GM18867 (cell line): ENCODE results near the gene NANOS3.
"Not testable (repeated sequence)": the region's sequence is repeated elsewhere in the genome, so short reads cannot be mapped to it uniquely, and the experiment has no call there.

Experiments
- ATAC-seq: cut with Tn5 transposase; IDR thresholded peaks from one replicate; pipeline ENCODE4 v1.9.1; 2021; ENCODE audit warnings: mild to moderate bottlenecking, moderate library complexity; ENCODE audit not compliant: unreplicated experiment

Gene NANOS3

DNA sequence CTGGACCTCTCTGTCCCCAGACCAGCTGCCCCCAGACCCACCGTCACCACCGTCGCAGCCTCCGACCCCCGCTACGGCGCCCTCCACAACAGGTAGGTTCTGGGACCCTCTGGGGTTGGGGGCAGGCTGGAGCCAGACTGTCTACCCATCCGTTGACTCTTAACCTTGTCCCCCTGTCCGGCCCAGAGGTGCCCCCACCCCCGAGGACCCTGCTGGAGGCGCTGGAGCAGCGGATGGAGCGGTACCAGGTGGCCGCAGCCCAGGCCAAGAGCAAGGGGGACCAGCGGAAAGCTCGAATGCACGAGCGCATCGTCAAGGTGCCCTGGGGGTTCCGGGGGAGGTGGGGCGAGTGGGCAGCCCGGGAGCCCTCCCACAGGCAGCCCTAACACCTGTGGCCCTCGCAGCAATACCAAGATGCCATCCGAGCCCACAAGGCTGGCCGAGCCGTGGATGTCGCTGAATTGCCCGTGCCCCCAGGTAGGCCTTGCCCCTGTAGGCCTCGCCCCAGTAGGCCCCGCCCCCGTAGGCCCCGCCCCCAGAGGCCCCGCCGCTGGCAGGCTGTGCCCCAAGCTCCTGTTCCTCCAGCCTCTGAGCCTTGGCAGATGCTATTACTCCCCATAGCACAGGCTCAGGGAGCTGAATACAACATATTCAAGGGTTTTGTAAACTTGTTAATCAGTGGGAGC, 41.9 kb downstream of the NANOS3 start:
- no peak for ATAC-seq

DNA sequence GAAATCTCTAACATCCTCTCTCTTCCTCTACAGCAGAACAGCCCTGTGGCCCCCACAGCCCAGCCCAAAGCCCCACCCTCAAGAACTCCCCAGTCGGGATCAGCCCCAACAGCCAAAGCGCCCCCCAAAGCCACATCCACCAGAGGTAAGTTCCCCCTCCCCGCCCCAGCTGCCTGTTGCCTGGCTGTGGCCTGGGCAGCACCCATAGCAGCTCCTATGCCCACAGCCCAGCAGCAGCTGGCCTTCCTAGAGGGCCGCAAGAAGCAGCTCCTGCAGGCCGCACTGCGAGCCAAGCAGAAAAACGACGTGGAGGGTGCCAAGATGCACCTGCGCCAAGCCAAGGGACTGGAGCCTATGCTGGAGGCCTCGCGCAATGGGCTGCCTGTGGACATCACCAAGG, 43.6 kb downstream of the NANOS3 start:
- no peak for ATAC-seq

DNA sequence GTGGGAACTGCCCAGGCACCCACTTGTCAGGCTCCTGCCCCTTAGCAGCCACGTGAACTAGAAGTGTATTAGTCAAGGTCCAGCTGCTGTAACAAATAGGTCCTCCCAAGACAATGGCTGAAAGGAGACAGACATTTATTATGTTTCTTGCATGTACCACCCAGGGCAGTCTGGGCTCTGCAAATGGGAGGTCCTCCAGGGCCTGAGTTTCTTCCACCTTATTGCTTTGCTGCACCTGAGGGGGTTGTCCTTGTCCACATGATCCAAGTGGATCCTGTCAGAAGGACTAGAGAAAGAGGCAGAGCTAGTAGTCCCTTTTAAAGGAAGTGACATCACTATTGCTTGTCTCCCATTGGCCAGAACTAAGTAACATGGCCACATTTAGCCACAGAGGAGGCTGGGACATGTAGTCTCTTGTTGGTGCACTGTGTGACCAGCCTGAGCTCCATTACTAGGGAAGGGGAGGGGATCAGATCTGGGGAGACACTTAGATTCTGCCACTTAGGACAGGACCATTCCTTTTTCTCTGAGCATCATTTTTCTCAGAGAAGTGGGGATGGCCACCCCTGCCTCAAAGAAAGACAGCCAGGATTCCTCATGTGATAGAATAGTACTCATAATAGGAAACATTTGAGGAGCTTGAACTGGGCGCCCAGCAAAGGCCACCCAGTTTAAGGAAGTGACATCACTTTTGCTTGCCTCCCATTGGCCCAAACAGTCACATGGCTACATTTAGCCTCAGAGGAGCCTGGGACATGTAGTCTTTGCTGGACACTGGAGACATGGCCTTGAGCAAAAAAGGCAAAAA, 44.2 kb downstream of the NANOS3 start:
- ATAC-seq = no peak

DNA sequence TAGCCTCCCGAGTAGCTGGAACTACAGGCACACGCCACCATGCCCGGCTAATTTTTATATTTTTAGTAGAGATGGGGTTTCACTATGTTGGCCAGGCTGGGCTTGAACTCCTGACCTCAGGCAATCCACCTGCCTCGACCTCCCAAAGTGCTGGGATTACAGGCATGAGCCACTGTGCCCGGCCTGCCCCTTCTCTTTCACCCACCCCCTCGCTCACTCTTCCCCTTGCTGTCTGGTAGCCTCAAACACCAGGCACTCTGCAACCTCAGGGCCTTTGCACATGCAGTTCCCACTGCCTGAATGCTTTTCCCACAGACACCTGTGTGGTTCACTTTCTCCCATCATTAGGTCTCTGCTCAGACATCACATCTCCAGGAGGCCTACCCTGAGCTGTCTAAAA, 45.2 kb downstream of the NANOS3 start:
- ATAC-seq = not testable (repeated sequence)

DNA sequence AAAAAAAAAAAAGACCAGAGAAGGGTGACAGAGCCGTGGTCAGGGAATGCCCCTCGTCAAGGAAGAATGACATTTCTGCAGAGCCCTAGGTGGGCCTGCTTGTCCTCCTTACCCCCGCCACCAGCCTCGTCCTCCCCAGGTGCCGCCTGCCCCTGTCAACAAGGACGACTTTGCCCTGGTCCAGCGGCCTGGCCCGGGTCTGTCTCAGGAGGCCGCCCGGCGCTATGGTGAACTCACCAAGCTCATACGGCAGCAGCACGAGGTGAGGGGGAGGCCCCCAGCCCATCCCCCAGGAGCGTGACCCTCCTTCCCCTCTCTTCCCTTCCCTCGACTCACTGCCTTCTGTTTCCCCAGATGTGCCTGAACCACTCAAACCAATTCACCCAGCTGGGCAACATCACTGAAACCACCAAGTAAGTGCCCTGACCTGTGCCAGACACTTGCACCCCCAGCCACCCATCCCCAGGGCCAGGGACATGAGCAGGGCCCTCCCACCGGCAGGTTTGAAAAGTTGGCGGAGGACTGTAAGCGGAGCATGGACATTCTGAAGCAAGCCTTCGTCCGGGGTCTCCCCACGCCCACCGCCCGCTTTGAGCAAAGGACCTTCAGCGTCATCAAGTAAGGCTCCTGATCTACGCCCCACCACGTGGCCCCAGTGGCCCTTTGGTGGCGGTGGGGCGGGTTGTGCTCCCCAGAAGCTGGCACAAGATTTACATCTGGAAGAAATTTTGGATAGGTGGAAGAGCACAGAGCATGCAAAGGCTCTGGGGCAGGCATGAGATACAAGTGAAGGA, 46.5 kb downstream of the NANOS3 start:
- no peak for ATAC-seq

DNA sequence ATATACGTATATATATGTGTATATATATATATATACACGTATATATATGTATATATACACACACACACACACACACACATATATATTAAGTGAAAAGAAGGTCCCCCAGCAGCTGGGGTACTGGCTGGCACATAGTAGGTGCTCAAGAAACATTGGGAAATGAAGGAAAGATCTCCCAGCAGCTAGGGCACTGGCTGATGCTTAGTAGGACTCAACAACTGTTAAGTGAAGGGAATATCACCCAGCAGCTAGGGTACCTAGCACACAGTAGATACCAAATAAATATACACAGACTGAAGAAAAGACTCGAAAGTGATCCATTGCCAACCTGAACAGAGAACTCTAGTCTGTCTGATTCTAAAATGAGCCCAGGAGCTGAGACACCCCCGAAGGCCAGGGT, 49.1 kb downstream of the NANOS3 start:
- ATAC-seq = no peak

DNA sequence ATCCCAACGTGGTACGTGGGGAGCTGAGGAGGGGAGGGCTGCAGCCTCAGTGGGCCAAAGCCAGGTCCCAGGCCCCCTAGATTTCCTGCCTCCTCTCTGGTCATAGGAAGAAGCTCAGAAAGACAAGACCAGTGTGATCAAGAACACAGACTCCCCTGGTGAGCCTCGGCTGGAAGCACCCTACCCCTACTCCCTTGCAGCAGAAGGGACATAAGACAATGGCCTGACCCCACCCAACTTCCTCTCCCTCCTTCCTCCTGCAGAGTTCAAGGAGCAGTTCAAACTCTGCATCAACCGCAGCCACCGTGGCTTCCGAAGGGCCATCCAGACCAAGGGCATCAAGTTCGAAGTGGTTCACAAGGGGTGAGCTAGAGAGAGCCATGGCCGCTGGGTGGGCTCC, 49.8 kb downstream of the NANOS3 start:
- ATAC-seq = no peak

DNA sequence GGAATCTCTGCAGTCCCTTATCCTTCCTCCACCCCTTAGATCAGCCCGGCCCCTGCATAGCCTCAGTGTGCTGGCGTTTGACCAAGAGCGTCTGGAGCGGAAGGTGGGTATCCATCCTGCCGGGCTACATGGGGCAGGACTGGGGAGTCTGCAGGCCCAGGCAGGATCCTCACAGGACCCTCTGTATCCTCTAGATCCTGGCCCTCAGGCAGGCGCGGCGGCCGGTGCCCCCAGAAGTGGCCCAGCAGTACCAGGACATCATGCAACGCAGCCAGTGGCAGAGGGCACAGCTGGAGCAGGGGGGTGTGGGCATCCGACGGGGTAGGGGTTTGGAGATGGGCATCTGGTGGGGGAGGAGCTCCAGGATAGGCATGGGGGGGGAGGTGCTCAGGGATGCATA, 52.4 kb downstream of the NANOS3 start:
- ATAC-seq = no peak

DNA sequence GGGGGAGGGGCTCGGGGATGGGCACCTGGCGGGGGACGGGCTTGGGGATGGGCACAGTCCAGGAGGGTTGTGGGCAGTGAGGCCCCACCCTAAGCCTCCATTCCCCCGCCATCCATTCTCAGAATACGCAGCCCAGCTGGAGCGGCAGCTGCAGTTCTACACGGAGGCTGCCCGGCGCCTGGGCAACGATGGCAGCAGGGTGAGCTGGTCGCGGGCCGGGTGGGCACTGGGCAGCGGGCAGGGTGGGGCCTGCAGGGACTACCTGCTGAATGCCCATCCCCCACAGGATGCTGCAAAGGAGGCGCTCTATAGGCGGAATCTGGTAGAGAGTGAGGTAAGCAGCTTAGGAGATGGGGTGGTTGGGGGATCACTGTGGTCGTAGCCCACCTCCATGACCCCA, 53.0 kb downstream of the NANOS3 start:
- no peak for ATAC-seq
